M059J (cell line): ENCODE measurements around the gene ARID4A. TPM values are rescaled to one million over a fixed set of nuclear protein-coding genes. Genes with fewer than 3 reads are reported as not detected.

Experiments
- total RNA-seq: library from RNA; depleted of rRNA; stranded (reverse); fragments of >200 nt; shearing (Covaris generic); gene quantifications from 2 replicates; pipeline ENCODE4 v1.2.3, GENCODE V29; 2014; rRNA removed

ARID4A gene
- total RNA-seq, 1 experiment from 2014 or later, result 3.9 TPM

Other genes with a start within 250 kb of the ARID4A start
- gene ARMH4, start 146.3 kb upstream of the ARID4A start, total RNA-seq, result 0.91 and 3.0 TPM in 2 replicates
- 50.6 and 70.2 TPM in 2 replicates for gene ACTR10, start 98.4 kb upstream of the ARID4A start, total RNA-seq
- 153 and 232 TPM in 2 replicates for gene PSMA3, start 53.7 kb upstream of the ARID4A start, total RNA-seq
- gene TOMM20L, start 97.4 kb downstream of the ARID4A start, total RNA-seq, result not detected in 2 replicates
- 33.9 and 36.9 TPM in 2 replicates for gene TIMM9, start 129.0 kb downstream of the ARID4A start, total RNA-seq
- 17.0 and 27.7 TPM in 2 replicates for gene KIAA0586, start 129.2 kb downstream of the ARID4A start, total RNA-seq